Femur (tissue), 1 donor: ENCODE data around the gene PLXNB2.

Experiments
- DNase-seq: peaks from one replicate; pipeline ENCODE4 v3.0.0-alpha.2; 2017

The PLXNB2 gene

GRCh38 chr22:50226063-50226874 lies 81.2 kb downstream of the PLXNB2 start:
- DNase-seq = peak; percentile 17

- peak; percentile 29 for DNase-seq
Measured at GRCh38 chr22:50225200-50225969, 82.1 kb downstream of the PLXNB2 start.
